HepG2 (cell line): ENCODE data around the gene NEU4. TPM values are rescaled to one million over a fixed set of nuclear protein-coding genes. Genes with fewer than 3 reads are reported as not detected.

ENCODE experiments used
- AGO2 ChIP-seq: fragments of 200-400 bp; formaldehyde crosslinking; optimal IDR thresholded peaks from 2 replicates; pipeline ENCODE3; 2017; ENCODE audit warnings: mild to moderate bottlenecking, low read depth, low read length, moderate library complexity
- CHD4 ChIP-seq: fragments of 200-600 bp; sonication (generic); IDR thresholded peaks from 2 replicates; pipeline ENCODE4 v1.7.0; 2017; ENCODE audit warnings: mild to moderate bottlenecking, low read length, borderline replicate concordance
- ELK4 ChIP-seq: sonication (generic); formaldehyde crosslinking; IDR thresholded peaks from 2 replicates; pipeline ENCODE4 v1.9.0; 2021; ENCODE audit warnings: missing genetic modification reagents, borderline replicate concordance
- FOSL2 ChIP-seq: sonication (generic); formaldehyde crosslinking; IDR thresholded peaks from 2 replicates; pipeline ENCODE4 v1.4.0; 2020; ENCODE audit warnings: missing genetic modification reagents
- FOXA3 ChIP-seq: IDR thresholded peaks from 2 replicates; pipeline ENCODE4 v1.6.1; 2016; ENCODE audit warnings: missing genetic modification reagents, missing compliant biosample characterization
- HIC2 ChIP-seq: sonication (generic); formaldehyde crosslinking; IDR thresholded peaks from 2 replicates; pipeline ENCODE4 v1.9.0; 2022; ENCODE audit warnings: low read depth, missing genetic modification reagents
- ISX ChIP-seq: sonication (generic); formaldehyde crosslinking; conservative IDR thresholded peaks from 2 replicates; pipeline ENCODE4 v1.5.0; 2020; ENCODE audit warnings: missing genetic modification reagents
- JUNB ChIP-seq: sonication (generic); formaldehyde crosslinking; IDR thresholded peaks from 2 replicates; pipeline ENCODE4 v1.8.0; 2022; ENCODE audit warnings: missing genetic modification reagents, mild to moderate bottlenecking, borderline replicate concordance
- KDM5B ChIP-seq: sonication (generic); formaldehyde crosslinking; IDR thresholded peaks from 2 replicates; pipeline ENCODE4 v1.4.0; 2020; ENCODE audit warnings: missing genetic modification reagents, mild to moderate bottlenecking, borderline replicate concordance
- MEIS1 ChIP-seq: sonication (generic); formaldehyde crosslinking; IDR thresholded peaks from 2 replicates; pipeline ENCODE4 v1.9.0; 2021; ENCODE audit warnings: mild to moderate bottlenecking, missing genetic modification reagents, moderate library complexity, borderline replicate concordance
- MZF1 ChIP-seq: sonication (generic); formaldehyde crosslinking; IDR thresholded peaks from 2 replicates; pipeline ENCODE4 v1.8.1; 2023; ENCODE audit warnings: mild to moderate bottlenecking, missing genetic modification reagents, borderline replicate concordance
- NR1H2 ChIP-seq: sonication (generic); formaldehyde crosslinking; IDR thresholded peaks from 2 replicates; pipeline ENCODE4 v1.8.1; 2022; ENCODE audit warnings: low read depth, missing genetic modification reagents, borderline replicate concordance
- RFXANK ChIP-seq: IDR thresholded peaks from 2 replicates; pipeline ENCODE4 v1.6.1; 2016
- SP1 ChIP-seq, 2 experiments: fragments of 450-650 bp in 1 of 2; sonication (generic) in 1 of 2; formaldehyde crosslinking in 1 of 2; IDR thresholded peaks; 2 replicates each; pipeline versions ENCODE4 v1.4.0 to v1.6.1; 2016 to 2020; ENCODE audit warnings: missing genetic modification reagents in 1 of 2
- ZNF235 ChIP-seq: sonication (generic); formaldehyde crosslinking; IDR thresholded peaks from 2 replicates; pipeline ENCODE4 v1.8.1; 2023; ENCODE audit warnings: mild to moderate bottlenecking, missing genetic modification reagents, borderline replicate concordance
- ZNF274 ChIP-seq: sonication (generic); formaldehyde crosslinking; IDR thresholded peaks from 2 replicates; pipeline ENCODE4 v1.5.1; 2020; ENCODE audit warnings: mild to moderate bottlenecking, missing genetic modification reagents
- ZNF3 ChIP-seq: IDR thresholded peaks from 2 replicates; pipeline ENCODE4 v1.7.0; 2017; ENCODE audit warnings: inconsistent platforms
- ZNF501 ChIP-seq: sonication (generic); formaldehyde crosslinking; IDR thresholded peaks from 2 replicates; pipeline ENCODE4 v1.5.1; 2020; ENCODE audit warnings: mild to moderate bottlenecking, moderate library complexity, missing genetic modification reagents
- ZNF629 ChIP-seq: sonication (generic); formaldehyde crosslinking; conservative IDR thresholded peaks from 2 replicates; pipeline ENCODE4 v1.5.0; 2020; ENCODE audit warnings: missing genetic modification reagents
- ZNF703 ChIP-seq: sonication (generic); formaldehyde crosslinking; IDR thresholded peaks from 2 replicates; pipeline ENCODE4 v1.5.1; 2020; ENCODE audit warnings: missing genetic modification reagents, mild to moderate bottlenecking, moderate library complexity, borderline replicate concordance
- polyA plus RNA-seq, 8 experiments: library from polyadenylated mRNA; depleted of rRNA in 3 of 8; stranded (reverse) in 7 of 8; unstranded in 1 of 8; fragments of >200 nt; fragmentation: Illumina TruSeq in 4 of 8; extraction: Trizol in 4 of 8; gene quantifications; 2 replicates each; pipeline versions ENCODE4 v1.2.1 to v1.2.3, GENCODE V29; 2011 to 2016; ENCODE audit warnings: low read depth in 4 of 8, missing spikeins in 1 of 8, mixed read lengths in 1 of 8; ENCODE audit not compliant: insufficient read depth in 1 of 8
- total RNA-seq, 5 experiments: library from RNA; depleted of rRNA; stranded (reverse); fragments of >200 nt; fragmentation: Illumina TruSeq; extraction: Trizol; gene quantifications; 2 replicates each; pipeline ENCODE4 v1.2.3, GENCODE V29; 2016; ENCODE audit warnings: low read depth in 1 of 5
- TF ChIP-seq, protein P1 (sequence below): sonication (generic); formaldehyde crosslinking; IDR thresholded peaks from 2 replicates; pipeline ENCODE4 v1.8.0; 2022; ENCODE audit warnings: missing genetic modification reagents, mild to moderate bottlenecking, moderate library complexity, borderline replicate concordance
- TF ChIP-seq, protein P2 (sequence below): sonication (generic); formaldehyde crosslinking; IDR thresholded peaks from 2 replicates; pipeline ENCODE4 v1.5.0; 2020; ENCODE audit warnings: missing genetic modification reagents
- TF ChIP-seq, protein P3 (sequence below): IDR thresholded peaks from 2 replicates; pipeline ENCODE4 v1.6.1; 2018; ENCODE audit warnings: missing genetic modification reagents, mild to moderate bottlenecking, missing compliant biosample characterization

Gene NEU4
- total and polyA plus RNA-seq, 2 of the 13 experiments (the other 11 are each of a cell fraction or from before 2014, with no cell fraction given) = 53.5 to 107 TPM

DNA sequence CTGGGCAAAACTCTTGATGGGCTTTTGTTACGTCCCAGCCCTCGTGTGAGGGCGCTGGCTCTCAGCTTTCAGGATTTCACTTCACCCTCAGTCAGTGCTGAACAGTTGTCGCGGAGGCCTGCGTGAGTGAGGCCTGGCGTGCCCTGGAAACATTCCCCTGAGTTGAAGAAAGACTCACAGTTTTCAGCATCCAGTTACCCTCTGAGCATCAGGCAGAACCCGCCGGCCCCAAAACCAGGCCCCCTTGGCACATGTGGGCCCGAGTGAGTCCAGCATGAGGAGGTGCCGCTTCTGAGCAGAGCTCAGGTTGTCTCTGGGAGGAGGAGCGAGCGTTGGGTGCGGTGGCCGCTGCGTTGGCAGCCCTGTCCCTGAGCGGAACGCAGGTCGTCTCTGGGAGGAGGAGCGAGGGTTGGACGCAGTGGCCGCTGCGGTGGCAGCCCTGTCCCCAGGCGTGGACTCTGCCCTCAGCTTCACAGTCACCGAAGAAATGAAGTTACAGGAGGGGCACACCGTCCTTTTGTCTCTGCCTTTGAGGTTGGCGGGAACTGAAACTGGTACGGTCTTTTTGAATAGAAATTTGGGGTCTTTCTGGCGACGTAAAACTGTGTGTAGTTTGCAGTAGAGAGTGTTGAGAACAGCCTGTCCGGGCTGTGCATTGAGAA is at the start of gene NEU4 (continued):
- TF ChIP-seq FOXA3 (peak; percentile 61), ZNF235 (CRISPR knock-in tag) (0 out of 2 replicates have a peak, but pooled peaks have one; percentile 24), MEIS1 (CRISPR knock-in tag) (no peak; the same call in 1 of the 2 replicates), ZNF501 (CRISPR knock-in tag) (peak; percentile 89), KDM5B (no peak; the same call in 1 of the 2 replicates), SP1 (IDR thresholded peaks at IDR 0.05) (no peak), SP1 (CRISPR knock-in tag; IDR thresholded peaks at IDR 0.05) (no peak), NR1H2 (CRISPR knock-in tag) (peak; percentile 71; the same call in 1 of the 2 replicates), ZNF703 (no peak; the same call in 1 of the 2 replicates), AGO2 (peak; percentile 80), RFXANK (CRISPR knock-in tag) (no peak), FOSL2 (CRISPR knock-in tag) (peak; percentile 68), MZF1 (CRISPR knock-in tag) (no peak), ZNF274 (CRISPR knock-in tag) (peak; percentile 94), ZNF629 (CRISPR knock-in tag) (peak; percentile 96), JUNB (CRISPR knock-in tag) (no peak), ISX (CRISPR knock-in tag) (peak; percentile 94), ZNF3 (no peak), CHD4 (no peak), HIC2 (CRISPR knock-in tag) (peak; percentile 96), ELK4 (CRISPR knock-in tag) (0 out of 2 replicates have a peak, but pooled peaks have one; percentile 55)
- TF ChIP-seq, protein P1, sequence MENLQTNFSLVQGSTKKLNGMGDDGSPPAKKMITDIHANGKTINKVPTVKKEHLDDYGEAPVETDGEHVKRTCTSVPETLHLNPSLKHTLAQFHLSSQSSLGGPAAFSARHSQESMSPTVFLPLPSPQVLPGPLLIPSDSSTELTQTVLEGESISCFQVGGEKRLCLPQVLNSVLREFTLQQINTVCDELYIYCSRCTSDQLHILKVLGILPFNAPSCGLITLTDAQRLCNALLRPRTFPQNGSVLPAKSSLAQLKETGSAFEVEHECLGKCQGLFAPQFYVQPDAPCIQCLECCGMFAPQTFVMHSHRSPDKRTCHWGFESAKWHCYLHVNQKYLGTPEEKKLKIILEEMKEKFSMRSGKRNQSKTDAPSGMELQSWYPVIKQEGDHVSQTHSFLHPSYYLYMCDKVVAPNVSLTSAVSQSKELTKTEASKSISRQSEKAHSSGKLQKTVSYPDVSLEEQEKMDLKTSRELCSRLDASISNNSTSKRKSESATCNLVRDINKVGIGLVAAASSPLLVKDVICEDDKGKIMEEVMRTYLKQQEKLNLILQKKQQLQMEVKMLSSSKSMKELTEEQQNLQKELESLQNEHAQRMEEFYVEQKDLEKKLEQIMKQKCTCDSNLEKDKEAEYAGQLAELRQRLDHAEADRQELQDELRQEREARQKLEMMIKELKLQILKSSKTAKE (CRISPR knock-in tag) = peak; percentile 56; the same call in 1 of the 2 replicates
- TF ChIP-seq, protein P2, sequence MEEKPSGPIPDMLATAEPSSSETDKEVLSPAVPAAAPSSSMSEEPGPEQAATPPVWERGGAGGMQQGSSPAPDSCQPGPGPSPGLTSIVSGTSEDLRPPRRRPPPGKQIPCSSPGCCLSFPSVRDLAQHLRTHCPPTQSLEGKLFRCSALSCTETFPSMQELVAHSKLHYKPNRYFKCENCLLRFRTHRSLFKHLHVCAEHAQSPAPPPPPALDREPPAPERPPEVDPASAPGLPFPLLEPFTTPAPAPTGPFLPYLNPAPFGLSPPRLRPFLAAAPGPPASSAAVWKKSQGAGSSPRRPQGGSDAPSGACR (CRISPR knock-in tag) = peak; percentile 91
- TF ChIP-seq, protein P3, sequence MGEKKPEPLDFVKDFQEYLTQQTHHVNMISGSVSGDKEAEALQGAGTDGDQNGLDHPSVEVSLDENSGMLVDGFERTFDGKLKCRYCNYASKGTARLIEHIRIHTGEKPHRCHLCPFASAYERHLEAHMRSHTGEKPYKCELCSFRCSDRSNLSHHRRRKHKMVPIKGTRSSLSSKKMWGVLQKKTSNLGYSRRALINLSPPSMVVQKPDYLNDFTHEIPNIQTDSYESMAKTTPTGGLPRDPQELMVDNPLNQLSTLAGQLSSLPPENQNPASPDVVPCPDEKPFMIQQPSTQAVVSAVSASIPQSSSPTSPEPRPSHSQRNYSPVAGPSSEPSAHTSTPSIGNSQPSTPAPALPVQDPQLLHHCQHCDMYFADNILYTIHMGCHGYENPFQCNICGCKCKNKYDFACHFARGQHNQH (CRISPR knock-in tag) = peak; percentile 98
